Right renal cortex interstitium (tissue), 3 donors: ENCODE data around the gene ARFIP2. TPM values are rescaled to one million over a fixed set of nuclear protein-coding genes. Genes with fewer than 3 reads are reported as not detected.

ENCODE experiments used
- DNase-seq, 3 donors: peaks; one replicate each; pipeline ENCODE4 v3.0.0-alpha.2; 2013; ENCODE audit warnings: low read depth in 3 of 3, low spot score in 2 of 3
- polyA plus RNA-seq, 3 donors: library from polyadenylated mRNA; unstranded; fragments of 120-200 nt; gene quantifications; one replicate each; pipeline ENCODE4 v1.2.1, GENCODE V29; 2013; ENCODE audit not compliant: insufficient read length in 3 of 3

Gene ARFIP2
- polyA plus RNA-seq, 3 donors, result 64.8 to 67.5 (median 66.2) TPM

DNA sequence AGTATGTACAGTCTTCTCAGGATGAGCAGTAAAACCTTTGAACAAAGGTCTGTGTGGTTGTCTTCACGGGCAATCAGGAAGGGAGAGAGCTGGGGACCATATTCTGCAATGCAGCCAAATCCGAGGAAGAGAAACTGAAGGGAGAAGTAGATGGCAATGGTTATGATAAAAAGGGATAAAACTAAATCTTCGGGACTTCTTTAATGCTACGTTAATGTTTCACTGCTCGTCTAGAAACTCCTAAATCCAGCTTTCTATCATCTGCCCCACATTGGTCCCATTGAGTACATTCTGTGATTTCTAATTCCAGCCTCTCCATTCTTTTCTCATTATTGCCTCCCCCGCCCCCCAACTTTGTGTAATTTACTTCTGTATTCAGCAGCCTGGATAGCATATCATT lies 1.9 kb upstream of the ARFIP2 start:
- DNase-seq, result no peak

- DNase-seq, result no peak
Measured at GRCh38 chr11:6482441-6482840, 1.3 kb upstream of the ARFIP2 start.

GRCh38 chr11:6481924-6482275 lies 769 bp upstream of the ARFIP2 start:
- DNase-seq, result no peak

GRCh38 chr11:6480299-6480914 lies 724 bp downstream of the ARFIP2 start:
- DNase-seq, result no peak

- DNase-seq, result no peak
Measured at GRCh38 chr11:6476571-6476970, 4.6 kb downstream of the ARFIP2 start.

- DNase-seq, result no peak
Measured at GRCh38 chr11:6475936-6476335, 5.2 kb downstream of the ARFIP2 start.

- DNase-seq, result no peak
Measured at GRCh38 chr11:6474806-6475500, 6.2 kb downstream of the ARFIP2 start.

DNA sequence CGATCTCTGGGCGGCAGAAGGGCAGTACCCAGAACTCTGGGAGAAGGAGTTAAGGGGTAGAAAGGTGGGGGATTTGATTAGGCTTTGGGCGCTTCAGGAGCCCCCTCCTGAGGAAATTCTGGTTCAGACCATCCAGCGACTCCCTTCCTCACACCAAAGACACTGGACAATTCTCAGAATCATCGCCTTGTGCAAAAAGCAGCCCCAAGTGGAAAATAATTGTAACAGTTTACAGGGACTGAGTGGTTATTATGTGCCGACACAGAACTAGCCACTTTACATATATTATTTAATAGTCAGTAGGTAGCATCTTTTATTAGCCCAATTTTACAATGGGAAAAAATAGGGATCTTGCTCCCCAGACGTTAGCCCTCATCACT lies 6.7 kb downstream of the ARFIP2 start:
- DNase-seq, result no peak

DNA sequence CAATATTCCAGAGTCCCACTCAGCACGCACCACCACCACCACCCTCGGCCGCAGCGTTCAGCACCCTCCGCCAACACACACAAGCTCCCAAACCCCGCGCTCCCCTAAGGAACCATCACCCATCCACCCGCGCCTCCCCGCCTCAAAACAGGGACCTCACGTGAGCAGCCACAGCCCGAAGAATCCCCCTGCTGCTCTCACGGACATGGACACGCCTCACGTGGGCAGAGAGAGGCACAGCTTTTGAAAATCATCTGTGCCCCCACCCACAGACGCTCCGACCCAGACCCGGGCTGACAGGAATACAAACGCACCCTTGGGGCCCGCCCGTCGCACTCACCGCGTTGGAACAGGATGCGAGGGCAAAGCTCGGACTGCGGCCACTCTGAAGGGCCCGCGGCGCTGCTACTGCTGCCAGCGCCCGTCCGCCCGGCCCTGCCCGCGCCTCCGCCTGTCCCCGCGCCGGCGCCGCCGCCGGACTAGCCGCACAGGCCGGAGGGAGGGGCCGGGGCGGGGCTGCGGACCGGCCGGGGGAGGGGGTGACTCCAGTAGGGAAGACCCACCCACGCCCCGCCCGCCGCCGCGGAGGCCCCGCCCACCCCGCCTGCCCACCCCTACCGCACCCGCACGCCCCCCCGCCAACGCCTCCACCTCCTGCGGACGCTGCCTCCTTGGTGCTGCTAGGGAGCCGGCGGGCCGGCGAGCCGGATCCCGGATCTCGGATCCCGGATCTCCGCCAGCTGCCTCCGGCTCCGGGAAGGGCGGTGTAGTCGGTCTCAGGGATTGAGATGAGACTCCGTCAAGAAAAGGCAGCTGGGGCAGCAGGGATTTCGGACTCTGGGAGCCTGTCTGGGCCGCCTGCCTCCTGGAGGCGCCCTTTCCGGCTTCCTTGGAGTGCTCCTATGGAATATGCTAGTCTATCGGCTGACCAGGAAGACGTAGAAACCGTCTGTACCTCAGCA lies 7.4 kb downstream of the ARFIP2 start, which contains the start of gene TRIM3:
TRIM3 (minus strand) TSS at position 491 of the 962 bp plus-strand sequence. CDS start 8,246 bp downstream, outside the sequence.
- DNase-seq, result peak in 2 of 3 donors; percentile 69 to 80

DNA sequence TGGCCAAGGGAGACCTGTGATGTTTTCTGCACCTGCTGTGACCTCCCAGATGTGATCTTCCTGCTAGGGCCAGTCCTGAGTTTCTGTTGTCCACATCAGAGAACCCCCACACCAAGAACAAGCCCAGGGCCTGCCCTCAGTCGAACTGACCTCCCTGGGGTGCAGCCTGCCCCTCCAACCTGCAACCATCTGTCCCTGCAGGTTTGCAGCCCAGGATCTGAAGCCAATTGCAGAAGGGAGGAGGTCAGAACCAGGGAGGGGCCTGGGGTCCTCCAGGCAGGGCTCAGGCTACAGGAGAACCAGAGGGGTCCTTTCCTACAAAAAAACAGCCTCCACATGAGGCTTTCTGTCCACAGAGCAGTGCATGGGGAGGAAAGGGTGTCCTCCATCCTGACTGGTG lies 8.2 kb downstream of the ARFIP2 start:
- no peak for DNase-seq

- DNase-seq, result no peak
Measured at GRCh38 chr11:6469599-6469998, 11.5 kb downstream of the ARFIP2 start.

GRCh38 chr11:6468712-6469495 lies 12.2 kb downstream of the ARFIP2 start:
- peak; percentile 83 to 92 (median 88) for DNase-seq

GRCh38 chr11:6459099-6459450 lies 22.1 kb downstream of the ARFIP2 start:
- no peak for DNase-seq

DNA sequence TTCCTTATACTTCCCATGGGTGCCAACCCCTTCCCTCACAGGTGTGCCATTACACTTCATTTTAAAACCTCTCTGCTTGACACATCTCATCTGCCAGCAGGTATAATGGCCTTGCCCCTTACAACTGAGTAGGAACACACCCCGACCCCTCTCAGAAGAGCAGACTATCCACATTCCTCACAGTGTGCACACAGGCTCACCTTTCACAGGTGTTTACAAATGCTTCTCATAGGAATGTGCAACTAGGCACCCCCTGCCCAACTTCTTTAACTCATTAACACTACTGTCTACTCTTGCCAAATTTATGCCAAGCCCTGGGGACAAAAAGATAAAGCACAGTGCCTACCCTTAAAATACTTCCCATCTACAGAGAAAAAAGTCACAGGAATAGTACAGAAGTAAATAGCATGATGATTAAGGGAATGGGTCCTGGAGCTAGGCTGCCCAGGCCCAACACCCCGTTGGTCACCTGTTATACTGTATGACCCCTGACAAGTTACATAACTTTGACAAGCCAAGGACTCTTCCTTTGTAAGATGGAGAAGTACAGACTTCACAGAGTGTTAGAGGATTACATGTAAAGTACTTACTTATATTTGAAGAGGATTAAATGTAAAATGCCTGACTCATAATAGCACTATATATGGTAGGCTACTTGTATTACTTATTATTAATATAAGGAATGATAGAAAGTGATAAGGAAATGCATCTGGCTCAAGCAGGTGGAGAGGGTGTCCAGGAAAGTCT lies 22.6 kb downstream of the ARFIP2 start:
- DNase-seq, result no peak

- DNase-seq, result no peak
Measured at GRCh38 chr11:6457581-6458320, 23.4 kb downstream of the ARFIP2 start.

DNA sequence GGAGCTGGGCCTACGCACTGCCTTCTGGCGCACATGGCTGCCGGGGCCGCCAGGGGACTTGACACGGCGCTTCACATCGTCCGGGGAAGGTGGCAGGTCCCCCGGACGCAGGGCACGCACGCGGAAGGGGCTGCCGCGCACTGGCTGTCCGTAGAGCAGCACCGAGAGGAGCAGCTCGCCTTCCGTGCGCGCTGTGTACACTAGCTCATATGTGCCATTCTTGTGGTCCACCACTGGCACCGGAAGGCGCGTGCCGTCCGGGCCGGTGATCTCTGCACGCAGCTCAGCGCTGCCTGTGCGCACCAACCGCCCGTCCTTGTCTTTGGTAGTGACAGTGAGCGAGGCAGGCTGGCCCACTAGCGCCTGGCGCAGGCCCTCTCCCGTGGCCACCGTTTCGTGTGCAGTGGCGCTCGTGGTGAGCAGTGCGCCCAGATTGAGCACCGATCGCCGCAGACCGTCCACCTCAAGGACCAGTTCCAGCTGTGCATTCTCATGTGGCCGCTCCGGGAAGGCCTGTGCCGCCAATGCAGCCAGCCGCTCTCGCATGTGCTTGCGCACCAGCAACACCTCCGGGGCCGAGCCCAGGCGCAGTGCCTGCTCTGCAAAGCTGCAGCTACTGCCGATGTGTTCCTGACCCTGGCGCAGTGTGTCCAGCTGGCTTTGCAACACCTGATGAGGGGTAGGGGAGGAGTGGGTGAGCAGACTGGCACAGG lies 24.6 kb downstream of the ARFIP2 start:
- no peak for DNase-seq

- DNase-seq, result no peak
Measured at GRCh38 chr11:6455070-6455469, 26.1 kb downstream of the ARFIP2 start.

DNA sequence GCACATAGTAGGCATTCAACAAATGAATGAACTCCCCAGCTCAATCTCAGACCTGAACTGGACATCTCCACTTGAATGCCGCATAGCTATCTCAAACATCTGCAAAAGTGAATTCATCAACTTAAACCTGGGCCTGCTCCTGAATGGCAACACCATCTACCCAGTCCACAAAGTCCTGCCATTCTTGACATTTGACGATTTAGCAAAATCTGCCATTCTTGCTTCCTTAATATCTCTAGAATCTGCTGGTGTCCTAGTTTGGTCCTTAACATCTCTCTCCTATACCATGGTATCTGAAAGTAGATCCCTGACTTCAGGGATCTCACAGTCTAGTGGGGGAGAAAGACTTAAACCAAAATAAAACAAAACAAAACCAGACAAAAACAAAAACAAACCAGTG lies 28.0 kb downstream of the ARFIP2 start:
- DNase-seq, result no peak

DNA sequence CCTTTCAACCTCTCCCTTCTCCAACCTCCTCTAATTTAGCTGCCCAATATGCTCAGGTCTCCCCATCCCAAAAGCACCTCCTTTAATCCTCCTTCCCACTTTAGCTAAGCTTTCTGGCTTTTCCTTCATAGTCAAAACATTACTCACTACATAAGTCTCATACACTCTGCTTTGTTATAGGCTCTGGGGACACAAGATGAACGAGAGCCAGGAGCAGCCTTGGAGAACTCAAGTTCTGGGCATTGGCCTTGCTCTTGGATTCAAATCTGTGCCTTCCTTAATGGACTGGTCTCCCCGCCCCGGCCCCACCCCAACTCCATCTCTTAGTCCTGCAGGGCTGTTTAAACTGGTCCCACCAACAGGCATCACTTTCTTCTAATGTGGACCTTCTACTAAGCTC lies 28.9 kb downstream of the ARFIP2 start:
- no peak for DNase-seq
